Activated naive CD8-positive, alpha-beta T cell treated with anti-CD3 and anti-CD28 coated beads, Interleukin-2, amount 50 U/mL, for 24 hours (primary cell): ENCODE measurements around the gene C11orf16.
"Not testable (repeated sequence)": the region's sequence is repeated elsewhere in the genome, so short reads cannot be mapped to it uniquely, and the experiment has no call there.

Experiments used
- ATAC-seq: fragments of 150-1000 bp; cut with Tn5 transposase; one replicate; pipeline ENCODE4 v1.10.0; 2021
- DNase-seq: peaks from one replicate; pipeline ENCODE4 v3.0.0; 2021
- H3K27ac Mint-ChIP-seq: one replicate; pipeline ENCODE4 v1.8.0; 2021; ENCODE audit warnings: mild to moderate bottlenecking, mixed read lengths
- H3K27me3 Mint-ChIP-seq: one replicate; pipeline ENCODE4 v1.8.0; 2021; ENCODE audit warnings: mixed read lengths
- H3K36me3 Mint-ChIP-seq: one replicate; pipeline ENCODE4 v1.8.0; 2021; ENCODE audit warnings: low read depth, mixed read lengths
- H3K4me1 Mint-ChIP-seq: one replicate; pipeline ENCODE4 v1.8.0; 2021; ENCODE audit warnings: mixed read lengths
- H3K4me3 Mint-ChIP-seq: one replicate; pipeline ENCODE4 v1.8.0; 2021; ENCODE audit warnings: mild to moderate bottlenecking, moderate library complexity, mixed read lengths
- H3K9me3 Mint-ChIP-seq: one replicate; pipeline ENCODE4 v1.8.0; 2021; ENCODE audit warnings: mixed read lengths

C11orf16 gene

GRCh38 chr11:8932564-8933180 is at the start of gene C11orf16:
Gene C11orf16, minus strand, starts transcription at chr11:8932947. Its CDS starts 639 bp downstream, at chr11:8932308.
- H3K27ac Mint-ChIP-seq: no peak within 1 kb of the TSS
- no peaks in the 10 kb centered on the region for H3K27me3 Mint-ChIP-seq
- H3K9me3 Mint-ChIP-seq: no peaks in the 10 kb centered on the region
- no peak within 1 kb of the TSS for H3K4me3 Mint-ChIP-seq
- DNase-seq (no peak), ATAC-seq (no peak)
- H3K4me1 Mint-ChIP-seq: no peaks in the 10 kb centered on the region
- H3K36me3 Mint-ChIP-seq: no peaks in the 10 kb centered on the region

- ATAC-seq (no peak), DNase-seq (no peak)
- H3K36me3 Mint-ChIP-seq: no peaks in the 10 kb centered on the region
- no peaks in the 10 kb centered on the region for H3K27me3 Mint-ChIP-seq
- H3K9me3 Mint-ChIP-seq: no peaks in the 10 kb centered on the region
- H3K27ac Mint-ChIP-seq: no peak overlapping the region
- H3K4me1 Mint-ChIP-seq: no peaks in the 10 kb centered on the region
- no peak overlapping the region for H3K4me3 Mint-ChIP-seq
These were observed 47.7 kb upstream of the C11orf16 start for GRCh38 chr11:8980485-8980884.

- H3K27me3 Mint-ChIP-seq, H3K27ac Mint-ChIP-seq, ATAC-seq, DNase-seq, H3K36me3 Mint-ChIP-seq, H3K4me3 Mint-ChIP-seq, H3K9me3 Mint-ChIP-seq, H3K4me1 Mint-ChIP-seq: not testable (repeated sequence)
These were observed 46.6 kb upstream of the C11orf16 start for GRCh38 chr11:8979365-8979764.

GRCh38 chr11:8973121-8973520 is 40.4 kb upstream of the C11orf16 start:
- Mint-ChIP-seq H3K27me3 (no peaks in the 10 kb centered on the region), H3K36me3 (no peaks in the 10 kb centered on the region), H3K9me3 (no peaks in the 10 kb centered on the region), H3K4me1 (no peaks in the 10 kb centered on the region), H3K27ac (no peak overlapping the region), H3K4me3 (no peak overlapping the region)
- DNase-seq: no peak
- no peak for ATAC-seq

- Mint-ChIP-seq H3K9me3 (no peaks in the 10 kb centered on the region), H3K27me3 (no peaks in the 10 kb centered on the region), H3K4me3 (no peak overlapping the region), H3K27ac (no peak overlapping the region), H3K4me1 (no peaks in the 10 kb centered on the region), H3K36me3 (no peaks in the 10 kb centered on the region)
- ATAC-seq (no peak), DNase-seq (no peak)
These were observed 39.2 kb upstream of the C11orf16 start for GRCh38 chr11:8971924-8972316.

GRCh38 chr11:8971196-8971923 is 38.6 kb upstream of the C11orf16 start:
- no peak for DNase-seq
- ATAC-seq: no peak
- no peaks in the 10 kb centered on the region for H3K9me3 Mint-ChIP-seq
- H3K27me3 Mint-ChIP-seq: no peaks in the 10 kb centered on the region
- H3K4me1 Mint-ChIP-seq: no peaks in the 10 kb centered on the region
- no peak overlapping the region for H3K4me3 Mint-ChIP-seq
- H3K27ac Mint-ChIP-seq: no peak overlapping the region
- no peaks in the 10 kb centered on the region for H3K36me3 Mint-ChIP-seq

- H3K36me3 Mint-ChIP-seq: no peaks in the 10 kb centered on the region
- no peaks in the 10 kb centered on the region for H3K27me3 Mint-ChIP-seq
- ATAC-seq (no peak), DNase-seq (no peak)
- no peak overlapping the region for H3K27ac Mint-ChIP-seq
- H3K4me3 Mint-ChIP-seq: no peak overlapping the region
- no peaks in the 10 kb centered on the region for H3K9me3 Mint-ChIP-seq
- H3K4me1 Mint-ChIP-seq: peaks cover 24% of the 10 kb centered on the region
These were observed 34.4 kb upstream of the C11orf16 start for GRCh38 chr11:8967184-8967583.

GRCh38 chr11:8964324-8965320 is 31.9 kb upstream of the C11orf16 start, which contains the start of gene TMEM9B:
Gene TMEM9B, minus strand, starts transcription at chr11:8964442. Its CDS starts 129 bp downstream, at chr11:8964313.
- no peaks in the 10 kb centered on the region for H3K9me3 Mint-ChIP-seq
- peak; percentile 90 for ATAC-seq
- DNase-seq: peak; percentile 89
- peak within 1 kb of the TSS; percentile 91 for H3K27ac Mint-ChIP-seq
- H3K4me3 Mint-ChIP-seq: peak within 1 kb of the TSS; percentile 96
- H3K36me3 Mint-ChIP-seq: no peaks in the 10 kb centered on the region
- no peaks in the 10 kb centered on the region for H3K27me3 Mint-ChIP-seq
- peaks cover 35% of the 10 kb centered on the region for H3K4me1 Mint-ChIP-seq

- ATAC-seq: peak; percentile 75
- H3K4me1 Mint-ChIP-seq: peaks cover 41% of the 10 kb centered on the region
- H3K9me3 Mint-ChIP-seq: no peaks in the 10 kb centered on the region
- no peaks in the 10 kb centered on the region for H3K27me3 Mint-ChIP-seq
- peak overlapping the region; percentile 96 for H3K4me3 Mint-ChIP-seq
- DNase-seq: peak; percentile 79
- no peaks in the 10 kb centered on the region for H3K36me3 Mint-ChIP-seq
- H3K27ac Mint-ChIP-seq: peak overlapping the region; percentile 90
These were observed 31.0 kb upstream of the C11orf16 start for GRCh38 chr11:8963569-8964323.

- ATAC-seq (no peak), DNase-seq (no peak)
- Mint-ChIP-seq H3K27ac (peak overlapping the region; percentile 90), H3K4me3 (peak overlapping the region; percentile 96), H3K9me3 (no peaks in the 10 kb centered on the region), H3K36me3 (no peaks in the 10 kb centered on the region), H3K27me3 (no peaks in the 10 kb centered on the region), H3K4me1 (peaks cover 41% of the 10 kb centered on the region)
These were observed 30.1 kb upstream of the C11orf16 start for GRCh38 chr11:8962841-8963240.

- H3K36me3 Mint-ChIP-seq: peaks cover under 1% of the 10 kb centered on the region
- no peak overlapping the region for H3K27ac Mint-ChIP-seq
- no peaks in the 10 kb centered on the region for H3K9me3 Mint-ChIP-seq
- no peaks in the 10 kb centered on the region for H3K27me3 Mint-ChIP-seq
- DNase-seq (no peak), ATAC-seq (no peak)
- no peak overlapping the region for H3K4me3 Mint-ChIP-seq
- peaks cover 50% of the 10 kb centered on the region for H3K4me1 Mint-ChIP-seq
These were observed 28.7 kb upstream of the C11orf16 start for GRCh38 chr11:8961401-8961800.

GRCh38 chr11:8959546-8960166 is 26.9 kb upstream of the C11orf16 start:
- H3K27me3 Mint-ChIP-seq: no peaks in the 10 kb centered on the region
- H3K36me3 Mint-ChIP-seq: peaks cover 7% of the 10 kb centered on the region
- H3K4me3 Mint-ChIP-seq: no peak overlapping the region
- no peak overlapping the region for H3K27ac Mint-ChIP-seq
- DNase-seq (peak; percentile 16), ATAC-seq (no peak)
- H3K4me1 Mint-ChIP-seq: peaks cover 40% of the 10 kb centered on the region
- no peaks in the 10 kb centered on the region for H3K9me3 Mint-ChIP-seq

GRCh38 chr11:8956860-8957259 is 24.1 kb upstream of the C11orf16 start:
- ATAC-seq: peak; percentile 61

More at GRCh38 chr11:8956860-8957259, 24.1 kb upstream of the C11orf16 start:
- Mint-ChIP-seq H3K4me3 (no peak overlapping the region), H3K36me3 (peaks cover 16% of the 10 kb centered on the region), H3K9me3 (no peaks in the 10 kb centered on the region), H3K27ac (no peak overlapping the region), H3K4me1 (peaks cover 25% of the 10 kb centered on the region), H3K27me3 (no peaks in the 10 kb centered on the region)
- no peak for DNase-seq
